Measurements from ENCODE around the gene DOCK4. TPM values are rescaled to one million over a fixed set of nuclear protein-coding genes. Genes with fewer than 3 reads are reported as not detected.
A peak's percentile ranks its signal among the peaks of the same experiment; 100 is the strongest.

The DOCK4 gene
- total and polyA plus RNA-seq, 3 donors from 2014 or later, result 5.4 to 17.1 (median 12.4) TPM

- Histone ChIP-seq H3K27ac (no peak overlapping the region), H3K4me1 (peaks cover 4% of the 10 kb centered on the region), H3K36me3 (ENCODE audit: low read depth, missing control alignments) (no peaks in the 10 kb centered on the region), H3K9me3 (no peaks in the 10 kb centered on the region), H3K27me3 (no peaks in the 10 kb centered on the region), H3K4me3 (no peak overlapping the region)
- no peak for TF ChIP-seq POLR2A (IDR thresholded peaks at IDR 0.05)
- TF ChIP-seq CTCF (IDR thresholded peaks at IDR 0.05), result no peak
- DNase-seq, result no peak
- WGBS, 2 donors, result 89 to 93% methylated on average over 1 of the region's 1 CpG
- intact Hi-C loops (cut with DNase I; ENCODE audit: low total_unique reads), result no loop called here
Observed at GRCh38 chr7:112116894-112117293, 89.3 kb downstream of the DOCK4 start.

- no peak for DNase-seq
- Histone ChIP-seq H3K4me3 (no peak overlapping the region), H3K9me3 (no peaks in the 10 kb centered on the region), H3K27me3 (no peaks in the 10 kb centered on the region), H3K36me3 (ENCODE audit: low read depth, missing control alignments) (no peaks in the 10 kb centered on the region), H3K27ac (no peak overlapping the region), H3K4me1 (peaks cover 4% of the 10 kb centered on the region)
- TF ChIP-seq CTCF (IDR thresholded peaks at IDR 0.05), result no peak
- no peak for TF ChIP-seq POLR2A (IDR thresholded peaks at IDR 0.05)
- intact Hi-C loops (cut with DNase I; ENCODE audit: low total_unique reads), result no loop called here
- WGBS, 2 donors, result 87 to 96% methylated on average over 2 of the region's 2 CpGs
Observed at GRCh38 chr7:112116358-112116757, 89.8 kb downstream of the DOCK4 start.

- Histone ChIP-seq H3K4me1 (peaks cover 4% of the 10 kb centered on the region), H3K27me3 (no peaks in the 10 kb centered on the region), H3K4me3 (no peak overlapping the region), H3K36me3 (ENCODE audit: low read depth, missing control alignments) (no peaks in the 10 kb centered on the region), H3K27ac (no peak overlapping the region), H3K9me3 (no peaks in the 10 kb centered on the region)
- TF ChIP-seq CTCF (IDR thresholded peaks at IDR 0.05) (no peak), POLR2A (IDR thresholded peaks at IDR 0.05) (no peak)
- DNase-seq, result no peak
- WGBS, 2 donors, result 94% methylated on average over 1 of the region's 1 CpG
- intact Hi-C loops (cut with DNase I; ENCODE audit: low total_unique reads), result no loop called here
Observed at GRCh38 chr7:112115880-112116279, 90.3 kb downstream of the DOCK4 start.

- no peak for TF ChIP-seq POLR2A (IDR thresholded peaks at IDR 0.05)
- no peak for TF ChIP-seq CTCF (IDR thresholded peaks at IDR 0.05)
- 93 to 96% methylated on average over 1 of the region's 1 CpG for WGBS, 2 donors
- H3K27ac ChIP-seq, result no peak overlapping the region
Observed at GRCh38 chr7:112113913-112114575, 92.2 kb downstream of the DOCK4 start.

GRCh38 chr7:112112822-112113255, 93.4 kb downstream of the DOCK4 start:
- no peaks in the 10 kb centered on the region for H3K27me3 ChIP-seq
- DNase-seq, result peak; percentile 36
- WGBS, 2 donors, result 38 to 39% methylated on average over 5 of the region's 5 CpGs
- intact Hi-C loops (cut with DNase I; ENCODE audit: low total_unique reads), result no loop called here
- no peak overlapping the region for H3K4me3 ChIP-seq
- TF ChIP-seq CTCF (IDR thresholded peaks at IDR 0.05) (no peak), POLR2A (IDR thresholded peaks at IDR 0.05) (no peak)
- H3K9me3 ChIP-seq, result no peaks in the 10 kb centered on the region
- peaks cover 4% of the 10 kb centered on the region for H3K4me1 ChIP-seq
- H3K36me3 ChIP-seq (ENCODE audit: low read depth, missing control alignments), result no peaks in the 10 kb centered on the region
- H3K27ac ChIP-seq, result peak overlapping the region; percentile 31 to 60

More at GRCh38 chr7:112113913-112114575, 92.2 kb downstream of the DOCK4 start:
- H3K9me3 ChIP-seq, result no peaks in the 10 kb centered on the region
- no peak for DNase-seq
- intact Hi-C loops (cut with DNase I; ENCODE audit: low total_unique reads), result no loop called here
- H3K4me1 ChIP-seq, result peaks cover 4% of the 10 kb centered on the region
- H3K27me3 ChIP-seq, result no peaks in the 10 kb centered on the region
- H3K36me3 ChIP-seq (ENCODE audit: low read depth, missing control alignments), result no peaks in the 10 kb centered on the region
- no peak overlapping the region for H3K4me3 ChIP-seq

All from testis (tissue), 3 donors.